GM23248 (cell line): ENCODE data around the gene ARL10.

Source experiments
- EZH2 ChIP-seq: fragments of 200-600 bp; sonication (generic); IDR thresholded peaks from 2 replicates; pipeline ENCODE4 v1.6.1; 2018; ENCODE audit warnings: antibody characterized with exemption, mild to moderate bottlenecking; ENCODE audit not compliant: insufficient read depth, poor library complexity, severe bottlenecking
- EZH2phosphoT487 ChIP-seq: fragments of 200-600 bp; sonication (generic); IDR thresholded peaks from 2 replicates; pipeline ENCODE4 v1.6.1; 2018; ENCODE audit warnings: antibody characterized with exemption, moderate library complexity, mild to moderate bottlenecking, low read depth; ENCODE audit not compliant: insufficient read depth

DNA sequence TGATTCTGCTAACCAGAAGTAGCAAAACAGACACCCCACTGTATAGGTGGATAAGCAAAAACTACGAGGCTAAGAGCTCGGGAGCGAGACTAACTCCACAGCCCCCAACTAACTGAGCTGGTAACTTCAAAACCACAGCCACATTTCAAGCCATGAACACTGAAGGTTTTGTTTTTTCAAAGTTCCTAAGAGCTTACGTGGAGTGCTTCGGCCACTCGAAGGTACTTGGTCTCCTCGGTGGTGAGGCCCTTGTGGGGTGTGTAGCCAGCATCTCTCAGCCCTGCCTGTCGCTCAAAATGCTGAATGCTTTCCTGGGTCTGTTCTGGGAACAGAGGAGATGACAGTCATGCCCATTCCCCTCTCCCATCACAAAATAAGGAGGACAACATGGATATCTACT is 14.9 kb upstream of the ARL10 start:
- TF ChIP-seq EZH2 = no peak
- no peak for TF ChIP-seq EZH2phosphoT487
